Endothelial cell of umbilical vein (primary cell): ENCODE data around the gene FER. TPM values are rescaled to one million over a fixed set of nuclear protein-coding genes. Genes with fewer than 3 reads are reported as not detected.

Experiments used
- BruUV-seq: library from RNA; stranded (reverse); fragments of 400-500 nt; replicated peaks from 2 replicates; lab custom pipeline; 2021; lab: Mats Ljungman, UMichigan
- CTCF ChIA-PET: fragments of 300-600, 350-600 bp; sonication (Branson Sonifier 250); formaldehyde crosslinking; loops from one replicate; lab custom pipeline; 2021; ENCODE audit warnings: antibody characterized with exemption, inconsistent platforms; lab: Charles Lee
- POLR2A ChIA-PET: fragments of 300-600, 350-600 bp; sonication (Branson Sonifier 250); formaldehyde crosslinking; loops from one replicate; lab custom pipeline; 2021; ENCODE audit warnings: antibody characterized with exemption, inconsistent platforms; lab: Charles Lee
- DNase-seq: peaks from one replicate; pipeline ENCODE4 v3.0.0-alpha.2; 2011; ENCODE audit warnings: low read depth, low spot score
- FAIRE-seq: peaks from 2 replicates; lab custom pipeline; 2011; peaks lifted over from hg19 to GRCh38; lab: Jason Lieb, UNC
- H2AFZ ChIP-seq: 2 replicates; pipeline ENCODE4 v1.6.0; 2012; ENCODE audit warnings: low read depth, low read length, control low read depth, inconsistent platforms
- H3K27ac ChIP-seq: 2 replicates; pipeline ENCODE4 v1.5.1; 2011; ENCODE audit warnings: low read depth, mild to moderate bottlenecking, control low read depth, low read length, moderate library complexity; ENCODE audit not compliant: insufficient read depth
- H3K27me3 ChIP-seq, 2 experiments: 2 replicates each; pipeline versions ENCODE4 v1.6.0 to v1.6.1; 2011; ENCODE audit warnings: low read length in 2 of 2, mixed read lengths in 1 of 2; ENCODE audit not compliant: control insufficient read depth in 2 of 2, insufficient read depth in 2 of 2
- H3K36me3 ChIP-seq, 2 experiments: 2 replicates in 1 of 2; 3 replicates in 1 of 2; pipeline ENCODE4 v1.5.1; 2011; ENCODE audit warnings: low read length in 2 of 2, mild to moderate bottlenecking in 1 of 2, moderate library complexity in 1 of 2; ENCODE audit not compliant: control insufficient read depth in 2 of 2, insufficient read depth in 2 of 2; ENCODE audit errors: extremely low read depth in 1 of 2
- H3K4me1 ChIP-seq: 3 replicates; pipeline ENCODE4 v1.5.1; 2011; ENCODE audit warnings: mild to moderate bottlenecking, low read length; ENCODE audit not compliant: control insufficient read depth, insufficient read depth; ENCODE audit errors: extremely low read depth
- H3K4me2 ChIP-seq: 2 replicates; pipeline ENCODE4 v1.6.1; 2011; ENCODE audit warnings: low read length, control low read depth, mixed read lengths; ENCODE audit not compliant: insufficient read depth
- H3K4me3 ChIP-seq, 3 experiments: fragments of 200-600 bp in 1 of 3; sonication (generic), shearing (Covaris generic) in 1 of 3; replicated peaks in 1 of 3; 2 replicates each; pipeline ENCODE4 v1.5.1; 2011 to 2016; ENCODE audit warnings: control low read depth in 3 of 3, low read length in 3 of 3, mild to moderate bottlenecking in 2 of 3, inconsistent platforms in 1 of 3, low read depth in 1 of 3, moderate library complexity in 1 of 3; ENCODE audit not compliant: insufficient read depth in 1 of 3
- H3K79me2 ChIP-seq: 2 replicates; pipeline ENCODE4 v1.6.0; 2012; ENCODE audit warnings: low read length, inconsistent platforms; ENCODE audit not compliant: control insufficient read depth, insufficient read depth
- H3K9ac ChIP-seq: replicated peaks from 2 replicates; pipeline ENCODE3; 2011; ENCODE audit warnings: low read length, control low read depth; ENCODE audit not compliant: insufficient read depth; ENCODE audit errors: extremely low read depth
- H3K9me1 ChIP-seq: replicated peaks from 3 replicates; pipeline ENCODE4 v1.6.0; 2011; ENCODE audit warnings: mild to moderate bottlenecking, low read length; ENCODE audit not compliant: control insufficient read depth, insufficient read depth; ENCODE audit errors: extremely low read depth
- H3K9me3 ChIP-seq: replicated peaks from 2 replicates; pipeline ENCODE4 v1.5.1; 2012; ENCODE audit warnings: low read length, inconsistent platforms; ENCODE audit not compliant: control insufficient read depth, insufficient read depth
- H4K20me1 ChIP-seq: replicated peaks from 2 replicates; pipeline ENCODE3; 2011; ENCODE audit warnings: mild to moderate bottlenecking, low read length; ENCODE audit not compliant: control insufficient read depth, insufficient read depth; ENCODE audit errors: extremely low read depth
- EZH2 ChIP-seq: IDR thresholded peaks from 2 replicates; pipeline ENCODE4 v1.6.1; 2012; ENCODE audit warnings: borderline replicate concordance, low read depth, mild to moderate bottlenecking, moderate library complexity, low read length, inconsistent platforms; ENCODE audit not compliant: severe bottlenecking
- FOS ChIP-seq: IDR thresholded peaks from 2 replicates; pipeline ENCODE4 v1.6.1; 2011; ENCODE audit warnings: mild to moderate bottlenecking, low read length, moderate library complexity, borderline replicate concordance; ENCODE audit not compliant: insufficient read depth
- GATA2 ChIP-seq: IDR thresholded peaks from 2 replicates; pipeline ENCODE4 v1.7.0; 2011; ENCODE audit warnings: low read depth, mild to moderate bottlenecking, moderate library complexity, mixed read lengths, low read length; ENCODE audit not compliant: insufficient read length, insufficient read depth
- JUN ChIP-seq: IDR thresholded peaks from 2 replicates; pipeline ENCODE4 v1.6.1; 2011; ENCODE audit warnings: borderline replicate concordance, low read depth; ENCODE audit not compliant: insufficient read length, insufficient read depth
- MAX ChIP-seq: IDR thresholded peaks from 2 replicates; pipeline ENCODE4 v1.6.1; 2011; ENCODE audit not compliant: insufficient read depth, insufficient read length
- MYC ChIP-seq: IDR thresholded peaks from one replicate; pipeline ENCODE4 v1.6.1; 2011; ENCODE audit warnings: mild to moderate bottlenecking, low read depth, low read length
- POLR2A ChIP-seq: IDR thresholded peaks from 2 replicates; pipeline ENCODE4 v1.6.1; 2012; ENCODE audit warnings: low read depth, mild to moderate bottlenecking, control low read depth, low read length
- POLR2AphosphoS5 ChIP-seq: IDR thresholded peaks from 2 replicates; pipeline ENCODE4 v1.6.1; 2012; ENCODE audit warnings: low read depth, mild to moderate bottlenecking, control low read depth, low read length, moderate library complexity; ENCODE audit not compliant: insufficient read depth
- dilution Hi-C: fragments of 300-500 bp; cut with MboI; formaldehyde crosslinking; loops from one replicate; pipeline ENCODE4 v1.15.0; 2019; ENCODE audit warnings: low sequenced_read_pairs; ENCODE audit not compliant: extremely low pct_ligation_motif_present
- intact Hi-C: fragments of 100-400 bp; cut with micrococcal nuclease; formaldehyde crosslinking; loops from one replicate; pipeline ENCODE4 v1.10.0; 2022
- polyA plus RNA-seq, 4 experiments: library from polyadenylated mRNA; depleted of rRNA in 3 of 4; stranded (reverse) in 3 of 4; unstranded in 1 of 4; fragments of >200 nt; gene quantifications; 2 replicates each; pipeline versions ENCODE4 v1.2.1 to v1.2.3, GENCODE V29; 2011 to 2012; ENCODE audit warnings: missing spikeins in 1 of 4
- total RNA-seq: library from RNA; stranded (reverse); gene quantifications from 2 replicates; pipeline ENCODE4 v1.2.3, GENCODE V29; 2021
- TF ChIP-seq, protein P1 (sequence below), 2 donors: IDR thresholded peaks; 1 replicate in 1 of 2; 2 replicates in 1 of 2; pipeline ENCODE4 v1.5.1; 2011; ENCODE audit warnings: low read length in 2 of 2, mild to moderate bottlenecking in 2 of 2, moderate library complexity in 2 of 2, control low read depth in 1 of 2, inconsistent platforms in 1 of 2, low read depth in 1 of 2; ENCODE audit not compliant: insufficient read depth in 1 of 2; ENCODE audit errors: extremely low read depth in 1 of 2

The FER gene
- total and polyA plus RNA-seq, 2 donors (not counting 3 experiments of a cell fraction or from before 2014, with no cell fraction given) = 2.3 to 27.5 TPM

- Histone ChIP-seq H3K4me1 (no peaks in the 10 kb centered on the region), H3K9me3 (no peaks in the 10 kb centered on the region), H3K9ac (no peak overlapping the region), H4K20me1 (no peaks in the 10 kb centered on the region), H3K27ac (no peak overlapping the region), H3K9me1 (no peaks in the 10 kb centered on the region), H3K27me3 (peaks cover 0 to 4% of the 10 kb centered on the region in 2 experiments), H2AFZ (no peak overlapping the region), H3K4me2 (no peak overlapping the region), H3K4me3 (no peak overlapping the region), H3K79me2 (no peaks in the 10 kb centered on the region), H3K36me3 (no peaks in the 10 kb centered on the region)
- no TSS peak for BruUV-seq
- CTCF ChIA-PET = no interaction called here
- dilution Hi-C loops = no loop called here
- DNase-seq (no peak), FAIRE-seq (no peak)
- TF ChIP-seq JUN (no peak), MAX (no peak), POLR2AphosphoS5 (no peak), POLR2A (no peak), FOS (no peak), EZH2 (no peak), MYC (no peak), GATA2 (no peak)
- TF ChIP-seq, protein P1, sequence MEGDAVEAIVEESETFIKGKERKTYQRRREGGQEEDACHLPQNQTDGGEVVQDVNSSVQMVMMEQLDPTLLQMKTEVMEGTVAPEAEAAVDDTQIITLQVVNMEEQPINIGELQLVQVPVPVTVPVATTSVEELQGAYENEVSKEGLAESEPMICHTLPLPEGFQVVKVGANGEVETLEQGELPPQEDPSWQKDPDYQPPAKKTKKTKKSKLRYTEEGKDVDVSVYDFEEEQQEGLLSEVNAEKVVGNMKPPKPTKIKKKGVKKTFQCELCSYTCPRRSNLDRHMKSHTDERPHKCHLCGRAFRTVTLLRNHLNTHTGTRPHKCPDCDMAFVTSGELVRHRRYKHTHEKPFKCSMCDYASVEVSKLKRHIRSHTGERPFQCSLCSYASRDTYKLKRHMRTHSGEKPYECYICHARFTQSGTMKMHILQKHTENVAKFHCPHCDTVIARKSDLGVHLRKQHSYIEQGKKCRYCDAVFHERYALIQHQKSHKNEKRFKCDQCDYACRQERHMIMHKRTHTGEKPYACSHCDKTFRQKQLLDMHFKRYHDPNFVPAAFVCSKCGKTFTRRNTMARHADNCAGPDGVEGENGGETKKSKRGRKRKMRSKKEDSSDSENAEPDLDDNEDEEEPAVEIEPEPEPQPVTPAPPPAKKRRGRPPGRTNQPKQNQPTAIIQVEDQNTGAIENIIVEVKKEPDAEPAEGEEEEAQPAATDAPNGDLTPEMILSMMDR (IDR thresholded peaks at IDR 0.05; ENCODE audit: extremely low read depth in 1 of 2, insufficient read depth in 1 of 2, low read depth in 1 of 2, low read length in 2 of 2) = no peak
- POLR2A ChIA-PET = no interaction called here
- intact Hi-C loops = no loop called here
These were observed 478.3 kb downstream of the FER start for GRCh38 chr5:109225716-109226625.
